HEK293 (cell line): Measurements from ENCODE around the gene TANGO6.

Experiments
- CTCF ChIA-PET: fragments of 350-600 bp; formaldehyde crosslinking; extraction: SDS; loops from one replicate; lab custom pipeline; 2021; ENCODE audit warnings: antibody characterized with exemption; lab: Yijun Ruan, JAX
- POLR2A ChIA-PET: fragments of 300-600 bp; formaldehyde crosslinking; extraction: SDS; loops from one replicate; lab custom pipeline; 2020; ENCODE audit warnings: antibody characterized with exemption, inconsistent platforms; lab: Yijun Ruan, JAX
- H3K27ac ChIP-seq: fragments of 200-500 bp; sonication (Bioruptor generic); 2 replicates; pipeline ENCODE4 v1.5.1; 2014; ENCODE audit warnings: low read depth, low read length, control low read depth, inconsistent platforms; ENCODE audit errors: extremely low read depth
- H3K36me3 ChIP-seq, 2 experiments: fragments of 200-500 bp in 1 of 2; sonication (Bioruptor generic) in 1 of 2; 1 replicate in 1 of 2; 2 replicates in 1 of 2; pipeline ENCODE4 v1.5.1; 2014 to 2017; ENCODE audit warnings: inconsistent platforms in 2 of 2, low read length in 2 of 2; ENCODE audit not compliant: control insufficient read depth in 2 of 2, insufficient read depth in 1 of 2
- H3K4me1 ChIP-seq: fragments of 200-500 bp; sonication (Bioruptor generic); 2 replicates; pipeline ENCODE4 v1.5.1; 2014; ENCODE audit warnings: mild to moderate bottlenecking, low read length, inconsistent platforms; ENCODE audit not compliant: control insufficient read depth, insufficient read depth
- H3K4me3 ChIP-seq: 2 replicates; pipeline ENCODE4 v1.5.1; 2011; ENCODE audit warnings: low read depth, mild to moderate bottlenecking, control low read depth, low read length, moderate library complexity
- H3K9me3 ChIP-seq: fragments of 200-500 bp; sonication (Bioruptor generic); 2 replicates; pipeline ENCODE4 v1.5.1; 2014; ENCODE audit warnings: low read depth, low read length, inconsistent platforms; ENCODE audit not compliant: control insufficient read depth, insufficient read depth
- BCL11A ChIP-seq: fragments of 450-650 bp; formaldehyde crosslinking; IDR thresholded peaks from 2 replicates; pipeline ENCODE4 v1.5.1; 2016; ENCODE audit warnings: low read depth, missing biosample characterization, missing genetic modification characterization
- GFI1B ChIP-seq: fragments of 450-650 bp; formaldehyde crosslinking; IDR thresholded peaks from 2 replicates; pipeline ENCODE4 v1.5.1; 2016; ENCODE audit warnings: missing biosample characterization, missing genetic modification characterization
- GLI4 ChIP-seq: fragments of 450-650 bp; formaldehyde crosslinking; IDR thresholded peaks from 2 replicates; pipeline ENCODE4 v1.5.1; 2016; ENCODE audit warnings: missing biosample characterization, missing genetic modification characterization
- IKZF3 ChIP-seq: fragments of 450-650 bp; IDR thresholded peaks from 2 replicates; pipeline ENCODE4 v1.5.0; 2018; ENCODE audit warnings: missing biosample characterization, mild to moderate bottlenecking, missing genetic modification characterization, moderate library complexity
- KLF1 ChIP-seq: fragments of 450-650 bp; formaldehyde crosslinking; IDR thresholded peaks from 2 replicates; pipeline ENCODE4 v1.5.1; 2016; ENCODE audit warnings: missing biosample characterization, missing genetic modification characterization
- RBAK ChIP-seq: fragments of 450-650 bp; formaldehyde crosslinking; IDR thresholded peaks from 2 replicates; pipeline ENCODE4 v1.5.1; 2016; ENCODE audit warnings: missing biosample characterization, missing genetic modification characterization
- YY1 ChIP-seq: fragments of 450-650 bp; formaldehyde crosslinking; IDR thresholded peaks from 2 replicates; pipeline ENCODE4 v1.5.1; 2018; ENCODE audit warnings: missing biosample characterization, missing genetic modification characterization
- ZFHX2 ChIP-seq: fragments of 450-650 bp; formaldehyde crosslinking; conservative IDR thresholded peaks from 2 replicates; pipeline ENCODE4 v1.5.1; 2016; ENCODE audit warnings: missing biosample characterization, missing genetic modification characterization
- ZNF146 ChIP-seq: fragments of 450-650 bp; formaldehyde crosslinking; IDR thresholded peaks from 2 replicates; pipeline ENCODE4 v1.5.1; 2016; ENCODE audit warnings: missing biosample characterization, missing genetic modification characterization
- ZNF157 ChIP-seq: fragments of 450-650 bp; formaldehyde crosslinking; IDR thresholded peaks from 2 replicates; pipeline ENCODE4 v1.5.1; 2016; ENCODE audit warnings: missing biosample characterization, missing genetic modification characterization
- ZNF175 ChIP-seq: fragments of 450-650 bp; formaldehyde crosslinking; IDR thresholded peaks from 2 replicates; pipeline ENCODE4 v1.5.1; 2016; ENCODE audit warnings: missing biosample characterization, missing genetic modification characterization
- ZNF501 ChIP-seq: fragments of 450-650 bp; formaldehyde crosslinking; IDR thresholded peaks from 2 replicates; pipeline ENCODE4 v1.5.1; 2016; ENCODE audit warnings: missing biosample characterization, missing genetic modification characterization
- ZNF514 ChIP-seq: fragments of 450-650 bp; formaldehyde crosslinking; IDR thresholded peaks from 2 replicates; pipeline ENCODE4 v1.5.1; 2016; ENCODE audit warnings: missing biosample characterization, missing genetic modification characterization
- ZNF521 ChIP-seq: fragments of 450-650 bp; formaldehyde crosslinking; IDR thresholded peaks from 2 replicates; pipeline ENCODE4 v1.5.1; 2017; ENCODE audit warnings: missing biosample characterization, mild to moderate bottlenecking, missing genetic modification characterization
- ZNF560 ChIP-seq: fragments of 450-650 bp; formaldehyde crosslinking; IDR thresholded peaks from 2 replicates; pipeline ENCODE4 v1.5.1; 2017; ENCODE audit warnings: missing biosample characterization, missing genetic modification characterization, borderline replicate concordance
- ZNF585B ChIP-seq: fragments of 450-650 bp; formaldehyde crosslinking; IDR thresholded peaks from 2 replicates; pipeline ENCODE4 v1.5.1; 2016; ENCODE audit warnings: missing biosample characterization, missing genetic modification characterization
- ZNF621 ChIP-seq: fragments of 450-650 bp; formaldehyde crosslinking; IDR thresholded peaks from 2 replicates; pipeline ENCODE4 v1.5.1; 2017; ENCODE audit warnings: missing biosample characterization, missing genetic modification characterization
- ZNF623 ChIP-seq: fragments of 450-650 bp; formaldehyde crosslinking; IDR thresholded peaks from 2 replicates; pipeline ENCODE4 v1.5.1; 2016; ENCODE audit warnings: missing biosample characterization, missing genetic modification characterization
- ZNF624 ChIP-seq: fragments of 450-650 bp; formaldehyde crosslinking; IDR thresholded peaks from 2 replicates; pipeline ENCODE4 v1.5.1; 2017; ENCODE audit warnings: missing biosample characterization, missing genetic modification characterization
- ZSCAN30 ChIP-seq: fragments of 450-650 bp; IDR thresholded peaks from 2 replicates; pipeline ENCODE4 v1.5.1; 2018; ENCODE audit warnings: missing biosample characterization, mild to moderate bottlenecking, missing genetic modification characterization, moderate library complexity
- TF ChIP-seq, protein P1 (sequence below): fragments of 450-650 bp; formaldehyde crosslinking; optimal IDR thresholded peaks from 2 replicates; pipeline ENCODE3; 2016; ENCODE audit warnings: missing biosample characterization, mild to moderate bottlenecking, missing genetic modification characterization
- TF ChIP-seq, protein P2 (sequence below): fragments of 450-650 bp; formaldehyde crosslinking; IDR thresholded peaks from 2 replicates; pipeline ENCODE4 v1.5.1; 2016; ENCODE audit warnings: missing biosample characterization, missing genetic modification characterization
- TF ChIP-seq, protein P3 (sequence below): fragments of 450-650 bp; formaldehyde crosslinking; IDR thresholded peaks from 2 replicates; pipeline ENCODE4 v1.5.1; 2016; ENCODE audit warnings: missing biosample characterization, missing genetic modification characterization, borderline replicate concordance
- TF ChIP-seq, protein P4 (sequence below): fragments of 450-650 bp; formaldehyde crosslinking; IDR thresholded peaks from 2 replicates; pipeline ENCODE4 v1.5.1; 2016; ENCODE audit warnings: missing biosample characterization, missing genetic modification characterization
- TF ChIP-seq, protein P5 (sequence below): fragments of 450-650 bp; formaldehyde crosslinking; IDR thresholded peaks from 2 replicates; pipeline ENCODE4 v1.5.1; 2016; ENCODE audit warnings: missing biosample characterization, missing genetic modification characterization, low read depth

TANGO6 gene

DNA sequence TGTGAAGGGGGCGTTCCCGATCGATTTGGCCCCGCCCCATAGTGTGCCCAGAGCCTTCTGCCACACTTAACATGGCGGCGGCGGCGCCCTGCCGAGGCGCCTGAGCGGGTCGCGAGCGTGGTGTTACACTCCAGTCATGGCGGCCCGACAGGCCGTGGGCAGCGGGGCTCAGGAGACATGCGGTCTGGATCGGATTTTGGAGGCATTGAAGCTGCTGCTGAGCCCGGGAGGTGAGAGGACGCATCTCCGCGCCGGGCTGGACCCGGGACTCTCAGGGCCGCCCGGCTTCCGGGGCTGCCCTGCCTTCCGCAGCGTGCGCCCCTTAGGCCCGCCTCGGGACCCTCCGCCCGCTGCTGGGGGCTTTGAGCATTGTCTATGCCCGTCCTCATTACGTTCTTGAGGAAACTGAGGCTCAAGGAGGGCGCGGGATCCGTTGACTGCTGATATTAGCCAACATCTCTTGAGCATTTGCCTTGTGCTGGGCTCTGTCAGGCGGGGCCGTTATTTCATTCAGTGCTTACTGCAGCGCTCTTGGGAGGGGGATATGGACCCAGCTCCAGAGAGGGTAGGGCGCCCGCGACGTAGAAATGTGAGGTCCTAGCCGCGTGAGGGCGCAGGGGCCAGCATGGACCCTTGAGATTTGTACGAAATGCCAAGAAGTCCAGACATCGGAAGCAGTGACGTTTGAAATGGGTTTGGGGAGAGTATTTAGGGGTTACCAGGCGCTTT, at the start of gene TANGO6:
TSS of gene TANGO6 (plus strand) at position 50 of the 729 bp plus-strand sequence. CDS start at position 137, 87 bp downstream.
- CTCF ChIA-PET: interaction anchor here (0.6 to 2.6 kb wide), 16 partner anchors 9 to 429 kb away, joined by 3 to 15 read pairs (median 4); no protein-coding TSS in a partner anchor
- Histone ChIP-seq H3K4me3 (peak within 1 kb of the TSS; percentile 94), H3K27ac (peak within 1 kb of the TSS; percentile 67; the same call in 1 of the 2 replicates), H3K36me3 (no peaks in the 10 kb centered on the region), H3K4me1 (no peaks in the 10 kb centered on the region), H3K9me3 (no peaks in the 10 kb centered on the region)
- POLR2A ChIA-PET: interaction anchor here (0.8 to 1.6 kb wide), 5 partner anchors 42 to 280 kb away, joined by 3 to 4 read pairs (median 3); partner anchors contain the start of gene CDH1
- TF ChIP-seq RBAK (no peak), ZNF624 (tag by site-specific recombination) (no peak), ZNF621 (tag by site-specific recombination) (no peak), IKZF3 (no peak), ZNF521 (tag by site-specific recombination) (no peak), ZSCAN30 (peak; percentile 46; the same call in 1 of the 2 replicates), ZNF157 (tag by site-specific recombination) (no peak), KLF1 (tag by site-specific recombination) (peak; percentile 29; the same call in 1 of the 2 replicates), ZNF501 (peak; percentile 41; the same call in 1 of the 2 replicates), ZNF146 (tag by site-specific recombination) (no peak), GFI1B (tag by site-specific recombination) (no peak), YY1 (peak; percentile 98), ZNF623 (tag by site-specific recombination) (no peak), ZNF585B (tag by site-specific recombination) (no peak), ZNF560 (tag by site-specific recombination) (no peak), ZNF514 (no peak), ZFHX2 (tag by site-specific recombination) (0 out of 2 replicates have a peak, but pooled peaks have one; percentile 26), ZNF175 (tag by site-specific recombination) (no peak), GLI4 (tag by site-specific recombination) (0 out of 2 replicates have a peak, but pooled peaks have one; percentile 51), BCL11A (tag by site-specific recombination) (no peak)
- TF ChIP-seq, protein P1, sequence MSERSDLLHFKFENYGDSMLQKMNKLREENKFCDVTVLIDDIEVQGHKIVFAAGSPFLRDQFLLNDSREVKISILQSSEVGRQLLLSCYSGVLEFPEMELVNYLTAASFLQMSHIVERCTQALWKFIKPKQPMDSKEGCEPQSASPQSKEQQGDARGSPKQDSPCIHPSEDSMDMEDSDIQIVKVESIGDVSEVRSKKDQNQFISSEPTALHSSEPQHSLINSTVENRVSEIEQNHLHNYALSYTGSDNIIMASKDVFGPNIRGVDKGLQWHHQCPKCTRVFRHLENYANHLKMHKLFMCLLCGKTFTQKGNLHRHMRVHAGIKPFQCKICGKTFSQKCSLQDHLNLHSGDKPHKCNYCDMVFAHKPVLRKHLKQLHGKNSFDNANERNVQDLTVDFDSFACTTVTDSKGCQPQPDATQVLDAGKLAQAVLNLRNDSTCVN (tag by site-specific recombination): peak; percentile 87
- TF ChIP-seq, protein P2, sequence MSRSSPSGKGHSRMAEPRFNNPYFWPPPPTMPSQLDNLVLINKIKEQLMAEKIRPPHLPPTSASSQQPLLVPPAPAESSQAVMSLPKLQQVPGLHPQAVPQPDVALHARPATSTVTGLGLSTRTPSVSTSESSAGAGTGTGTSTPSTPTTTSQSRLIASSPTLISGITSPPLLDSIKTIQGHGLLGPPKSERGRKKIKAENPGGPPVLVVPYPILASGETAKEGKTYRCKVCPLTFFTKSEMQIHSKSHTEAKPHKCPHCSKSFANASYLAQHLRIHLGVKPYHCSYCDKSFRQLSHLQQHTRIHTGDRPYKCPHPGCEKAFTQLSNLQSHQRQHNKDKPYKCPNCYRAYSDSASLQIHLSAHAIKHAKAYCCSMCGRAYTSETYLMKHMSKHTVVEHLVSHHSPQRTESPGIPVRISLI (tag by site-specific recombination): peak; percentile 91
- TF ChIP-seq, protein P3, sequence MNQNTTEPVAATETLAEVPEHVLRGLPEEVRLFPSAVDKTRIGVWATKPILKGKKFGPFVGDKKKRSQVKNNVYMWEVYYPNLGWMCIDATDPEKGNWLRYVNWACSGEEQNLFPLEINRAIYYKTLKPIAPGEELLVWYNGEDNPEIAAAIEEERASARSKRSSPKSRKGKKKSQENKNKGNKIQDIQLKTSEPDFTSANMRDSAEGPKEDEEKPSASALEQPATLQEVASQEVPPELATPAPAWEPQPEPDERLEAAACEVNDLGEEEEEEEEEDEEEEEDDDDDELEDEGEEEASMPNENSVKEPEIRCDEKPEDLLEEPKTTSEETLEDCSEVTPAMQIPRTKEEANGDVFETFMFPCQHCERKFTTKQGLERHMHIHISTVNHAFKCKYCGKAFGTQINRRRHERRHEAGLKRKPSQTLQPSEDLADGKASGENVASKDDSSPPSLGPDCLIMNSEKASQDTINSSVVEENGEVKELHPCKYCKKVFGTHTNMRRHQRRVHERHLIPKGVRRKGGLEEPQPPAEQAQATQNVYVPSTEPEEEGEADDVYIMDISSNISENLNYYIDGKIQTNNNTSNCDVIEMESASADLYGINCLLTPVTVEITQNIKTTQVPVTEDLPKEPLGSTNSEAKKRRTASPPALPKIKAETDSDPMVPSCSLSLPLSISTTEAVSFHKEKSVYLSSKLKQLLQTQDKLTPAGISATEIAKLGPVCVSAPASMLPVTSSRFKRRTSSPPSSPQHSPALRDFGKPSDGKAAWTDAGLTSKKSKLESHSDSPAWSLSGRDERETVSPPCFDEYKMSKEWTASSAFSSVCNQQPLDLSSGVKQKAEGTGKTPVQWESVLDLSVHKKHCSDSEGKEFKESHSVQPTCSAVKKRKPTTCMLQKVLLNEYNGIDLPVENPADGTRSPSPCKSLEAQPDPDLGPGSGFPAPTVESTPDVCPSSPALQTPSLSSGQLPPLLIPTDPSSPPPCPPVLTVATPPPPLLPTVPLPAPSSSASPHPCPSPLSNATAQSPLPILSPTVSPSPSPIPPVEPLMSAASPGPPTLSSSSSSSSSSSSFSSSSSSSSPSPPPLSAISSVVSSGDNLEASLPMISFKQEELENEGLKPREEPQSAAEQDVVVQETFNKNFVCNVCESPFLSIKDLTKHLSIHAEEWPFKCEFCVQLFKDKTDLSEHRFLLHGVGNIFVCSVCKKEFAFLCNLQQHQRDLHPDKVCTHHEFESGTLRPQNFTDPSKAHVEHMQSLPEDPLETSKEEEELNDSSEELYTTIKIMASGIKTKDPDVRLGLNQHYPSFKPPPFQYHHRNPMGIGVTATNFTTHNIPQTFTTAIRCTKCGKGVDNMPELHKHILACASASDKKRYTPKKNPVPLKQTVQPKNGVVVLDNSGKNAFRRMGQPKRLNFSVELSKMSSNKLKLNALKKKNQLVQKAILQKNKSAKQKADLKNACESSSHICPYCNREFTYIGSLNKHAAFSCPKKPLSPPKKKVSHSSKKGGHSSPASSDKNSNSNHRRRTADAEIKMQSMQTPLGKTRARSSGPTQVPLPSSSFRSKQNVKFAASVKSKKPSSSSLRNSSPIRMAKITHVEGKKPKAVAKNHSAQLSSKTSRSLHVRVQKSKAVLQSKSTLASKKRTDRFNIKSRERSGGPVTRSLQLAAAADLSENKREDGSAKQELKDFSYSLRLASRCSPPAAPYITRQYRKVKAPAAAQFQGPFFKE (tag by site-specific recombination): no peak
- TF ChIP-seq, protein P4, sequence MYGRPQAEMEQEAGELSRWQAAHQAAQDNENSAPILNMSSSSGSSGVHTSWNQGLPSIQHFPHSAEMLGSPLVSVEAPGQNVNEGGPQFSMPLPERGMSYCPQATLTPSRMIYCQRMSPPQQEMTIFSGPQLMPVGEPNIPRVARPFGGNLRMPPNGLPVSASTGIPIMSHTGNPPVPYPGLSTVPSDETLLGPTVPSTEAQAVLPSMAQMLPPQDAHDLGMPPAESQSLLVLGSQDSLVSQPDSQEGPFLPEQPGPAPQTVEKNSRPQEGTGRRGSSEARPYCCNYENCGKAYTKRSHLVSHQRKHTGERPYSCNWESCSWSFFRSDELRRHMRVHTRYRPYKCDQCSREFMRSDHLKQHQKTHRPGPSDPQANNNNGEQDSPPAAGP (tag by site-specific recombination): peak; percentile 78
- TF ChIP-seq, protein P5, sequence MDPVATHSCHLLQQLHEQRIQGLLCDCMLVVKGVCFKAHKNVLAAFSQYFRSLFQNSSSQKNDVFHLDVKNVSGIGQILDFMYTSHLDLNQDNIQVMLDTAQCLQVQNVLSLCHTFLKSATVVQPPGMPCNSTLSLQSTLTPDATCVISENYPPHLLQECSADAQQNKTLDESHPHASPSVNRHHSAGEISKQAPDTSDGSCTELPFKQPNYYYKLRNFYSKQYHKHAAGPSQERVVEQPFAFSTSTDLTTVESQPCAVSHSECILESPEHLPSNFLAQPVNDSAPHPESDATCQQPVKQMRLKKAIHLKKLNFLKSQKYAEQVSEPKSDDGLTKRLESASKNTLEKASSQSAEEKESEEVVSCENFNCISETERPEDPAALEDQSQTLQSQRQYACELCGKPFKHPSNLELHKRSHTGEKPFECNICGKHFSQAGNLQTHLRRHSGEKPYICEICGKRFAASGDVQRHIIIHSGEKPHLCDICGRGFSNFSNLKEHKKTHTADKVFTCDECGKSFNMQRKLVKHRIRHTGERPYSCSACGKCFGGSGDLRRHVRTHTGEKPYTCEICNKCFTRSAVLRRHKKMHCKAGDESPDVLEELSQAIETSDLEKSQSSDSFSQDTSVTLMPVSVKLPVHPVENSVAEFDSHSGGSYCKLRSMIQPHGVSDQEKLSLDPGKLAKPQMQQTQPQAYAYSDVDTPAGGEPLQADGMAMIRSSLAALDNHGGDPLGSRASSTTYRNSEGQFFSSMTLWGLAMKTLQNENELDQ: no peak
